ENCODE data around the gene VPS54. TPM values are rescaled to one million over a fixed set of nuclear protein-coding genes. Genes with fewer than 3 reads are reported as not detected.

Gene VPS54
- total and polyA plus RNA-seq, 9 of the 15 experiments (the other 6 are each of a cell fraction or from before 2014, with no cell fraction given): 4.9 to 23.2 (median 13.2) TPM

GRCh38 chr2:63872571-63873328 is 146.5 kb downstream of the VPS54 start (continued):
- TF ChIP-seq MGA (IDR thresholded peaks at IDR 0.05): no peak
- no peak for TF ChIP-seq ZHX1 (conservative IDR thresholded peaks at IDR 0.05; ENCODE audit: low read length)
- no peak for TF ChIP-seq ZBTB7A (IDR thresholded peaks at IDR 0.05; ENCODE audit: borderline replicate concordance, control insufficient read depth, low read depth, low read length)
- TF ChIP-seq TFE3 (CRISPR knock-in tag; IDR thresholded peaks at IDR 0.05): no peak

Data from K562 (cell line).